GM12873 (cell line): ENCODE measurements around the gene NOSTRIN.

Experiments
- TF ChIP-seq, protein P1 (sequence below): IDR thresholded peaks from 2 replicates; pipeline ENCODE4 v1.5.1; 2012; ENCODE audit warnings: low read depth, mild to moderate bottlenecking, moderate library complexity, low read length, control low read depth; ENCODE audit not compliant: insufficient read depth; ENCODE audit errors: missing control alignments

Gene NOSTRIN

DNA sequence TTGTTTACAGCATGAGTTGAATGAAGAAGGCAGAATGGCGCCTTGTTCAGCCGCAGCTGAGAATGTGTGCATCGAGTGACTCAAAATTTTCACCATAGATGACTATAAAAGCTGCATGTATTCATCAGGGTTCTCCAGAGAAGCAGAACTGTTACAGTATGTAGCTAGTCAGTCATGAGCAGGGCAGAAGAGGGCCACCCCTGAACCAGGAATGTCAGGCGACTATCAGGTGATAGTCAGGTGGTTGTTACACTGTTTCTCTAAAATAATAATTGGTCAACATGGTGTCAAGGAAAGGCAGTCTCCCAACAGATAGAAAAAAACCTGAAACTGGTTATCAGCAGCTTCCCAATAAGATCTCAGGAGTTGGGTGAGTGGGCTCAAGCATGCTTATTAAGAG, 20.2 kb upstream of the NOSTRIN start:
- TF ChIP-seq, protein P1, sequence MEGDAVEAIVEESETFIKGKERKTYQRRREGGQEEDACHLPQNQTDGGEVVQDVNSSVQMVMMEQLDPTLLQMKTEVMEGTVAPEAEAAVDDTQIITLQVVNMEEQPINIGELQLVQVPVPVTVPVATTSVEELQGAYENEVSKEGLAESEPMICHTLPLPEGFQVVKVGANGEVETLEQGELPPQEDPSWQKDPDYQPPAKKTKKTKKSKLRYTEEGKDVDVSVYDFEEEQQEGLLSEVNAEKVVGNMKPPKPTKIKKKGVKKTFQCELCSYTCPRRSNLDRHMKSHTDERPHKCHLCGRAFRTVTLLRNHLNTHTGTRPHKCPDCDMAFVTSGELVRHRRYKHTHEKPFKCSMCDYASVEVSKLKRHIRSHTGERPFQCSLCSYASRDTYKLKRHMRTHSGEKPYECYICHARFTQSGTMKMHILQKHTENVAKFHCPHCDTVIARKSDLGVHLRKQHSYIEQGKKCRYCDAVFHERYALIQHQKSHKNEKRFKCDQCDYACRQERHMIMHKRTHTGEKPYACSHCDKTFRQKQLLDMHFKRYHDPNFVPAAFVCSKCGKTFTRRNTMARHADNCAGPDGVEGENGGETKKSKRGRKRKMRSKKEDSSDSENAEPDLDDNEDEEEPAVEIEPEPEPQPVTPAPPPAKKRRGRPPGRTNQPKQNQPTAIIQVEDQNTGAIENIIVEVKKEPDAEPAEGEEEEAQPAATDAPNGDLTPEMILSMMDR: no peak

DNA sequence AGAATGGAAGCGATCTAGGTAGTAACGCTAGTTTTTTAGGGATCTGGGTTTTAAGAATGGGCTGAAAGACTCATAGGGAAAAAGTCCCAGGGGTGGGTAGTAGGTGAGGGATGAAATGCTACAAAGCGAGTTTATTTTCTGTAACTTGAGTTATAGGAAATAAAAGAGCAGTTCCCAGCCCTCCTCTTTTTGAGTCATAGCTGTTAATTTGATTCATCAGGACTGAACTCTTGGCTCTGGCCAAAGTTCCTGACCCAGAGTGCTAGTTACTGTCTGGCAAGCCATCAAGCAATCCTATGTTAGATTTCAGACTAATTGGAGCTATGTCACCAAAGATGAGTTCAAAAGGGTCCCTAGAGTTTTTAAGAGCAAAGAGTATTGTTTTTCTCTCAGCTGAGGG, 17.4 kb upstream of the NOSTRIN start:
- TF ChIP-seq, protein P1: no peak

DNA sequence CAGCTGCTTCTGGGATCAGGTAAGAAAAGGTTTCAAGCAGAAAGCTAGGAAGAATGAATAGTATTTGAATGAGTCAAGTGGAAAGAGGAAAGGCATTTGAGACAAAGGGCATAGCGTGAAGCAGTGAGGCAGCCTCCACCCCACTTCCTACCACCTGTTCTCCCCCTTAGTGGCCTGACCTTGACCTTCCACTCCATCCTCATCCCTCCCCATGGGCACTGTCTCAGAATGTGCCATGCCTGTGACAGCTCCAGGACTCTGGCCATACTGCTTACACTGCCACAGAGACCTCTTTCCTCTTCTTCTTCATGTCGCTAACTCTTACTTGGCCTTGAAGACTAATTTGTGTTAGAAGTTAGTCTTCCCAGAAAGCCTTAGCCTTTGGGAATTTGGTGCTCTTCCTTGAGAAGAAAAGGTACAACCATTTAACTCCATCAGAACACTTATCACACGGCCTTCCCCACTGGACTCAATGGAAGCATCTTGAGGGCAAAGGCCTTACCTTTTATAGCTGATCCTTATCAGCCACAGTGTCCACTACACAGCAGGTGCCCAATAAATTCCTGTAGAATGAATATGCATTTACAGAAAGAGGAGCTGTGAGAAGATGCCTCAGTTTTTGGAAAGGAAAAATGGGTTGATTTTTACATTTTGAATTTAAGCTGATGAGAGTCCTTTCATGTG, 15.2 kb upstream of the NOSTRIN start:
- TF ChIP-seq, protein P1: no peak

DNA sequence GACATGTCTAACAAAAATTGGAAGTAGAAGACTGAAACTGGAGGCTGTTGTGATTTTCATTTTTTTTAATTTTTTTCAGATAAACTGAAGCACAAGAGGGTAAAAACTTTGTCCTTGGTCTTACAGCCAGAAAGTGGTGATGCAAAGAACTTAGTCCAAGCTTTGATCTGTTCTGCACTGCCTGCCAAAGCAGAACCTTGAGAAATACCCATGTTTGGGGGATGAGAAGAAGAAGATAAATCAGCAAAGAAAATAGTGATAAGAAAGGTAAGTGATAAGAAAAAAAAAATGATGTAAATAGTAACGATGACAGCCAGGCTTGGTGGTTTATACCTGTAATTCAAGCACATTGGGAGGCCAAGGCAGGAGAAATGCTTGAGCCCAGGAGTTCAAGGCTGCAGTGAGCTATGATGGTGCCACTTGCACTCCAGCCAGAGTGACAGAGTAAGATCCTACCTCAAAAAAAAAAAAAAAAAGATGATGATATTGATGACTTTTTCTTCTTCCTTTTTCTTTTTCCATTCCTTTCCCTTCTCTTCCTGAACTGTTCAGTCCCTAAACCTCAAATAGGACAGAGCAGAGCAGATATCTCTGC, 14.6 kb upstream of the NOSTRIN start:
- TF ChIP-seq, protein P1: no peak

DNA sequence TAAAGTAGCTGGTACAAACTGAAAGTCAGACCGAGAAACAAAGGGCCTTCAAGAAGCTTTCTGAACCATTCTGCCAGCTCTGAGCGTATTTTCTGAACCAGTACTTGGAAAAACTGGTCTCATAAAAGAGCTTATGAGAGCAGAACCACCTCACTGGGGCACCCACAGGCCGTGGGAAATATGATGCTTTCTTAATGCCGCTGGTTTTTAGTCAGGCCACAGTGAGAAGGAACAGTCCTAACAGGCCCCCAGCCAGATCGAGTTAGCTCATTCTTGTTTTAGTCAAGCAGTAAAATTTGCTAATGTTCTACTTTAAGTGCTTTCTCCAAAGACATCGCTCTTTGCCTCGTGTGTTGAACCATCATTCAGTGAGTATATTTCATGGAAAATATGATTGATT, 12.7 kb upstream of the NOSTRIN start:
- TF ChIP-seq, protein P1: no peak

DNA sequence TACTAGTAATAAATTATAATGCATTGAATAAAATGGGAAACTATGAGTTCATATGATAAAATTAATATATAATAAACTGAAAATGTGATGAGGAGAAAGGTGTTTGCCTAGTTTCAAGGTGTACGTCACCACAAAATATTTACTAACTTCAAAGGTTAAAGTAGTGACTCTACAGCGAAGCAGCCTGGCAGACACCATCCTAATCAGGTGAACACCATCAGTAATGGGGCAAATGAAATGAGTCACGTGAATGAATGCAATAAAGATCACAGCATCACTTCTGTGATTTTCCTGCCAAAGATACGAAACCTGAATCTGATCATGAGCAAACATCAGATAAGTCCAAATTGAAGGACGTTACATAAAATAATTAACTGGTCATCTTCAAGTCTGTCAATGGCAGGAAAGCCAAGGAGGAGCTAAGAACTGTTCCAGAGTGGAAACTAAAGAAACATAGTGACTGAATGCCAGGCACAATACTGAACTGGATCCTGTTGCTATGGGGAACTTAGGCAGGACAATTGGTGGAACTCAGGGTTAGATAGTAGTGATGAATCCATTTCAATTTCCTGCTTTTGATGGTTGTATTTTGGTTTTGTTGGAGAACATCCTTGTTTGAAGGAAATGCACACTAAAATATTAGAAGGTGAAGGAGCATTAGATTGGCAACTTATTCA, 12.1 kb upstream of the NOSTRIN start:
- TF ChIP-seq, protein P1: no peak

DNA sequence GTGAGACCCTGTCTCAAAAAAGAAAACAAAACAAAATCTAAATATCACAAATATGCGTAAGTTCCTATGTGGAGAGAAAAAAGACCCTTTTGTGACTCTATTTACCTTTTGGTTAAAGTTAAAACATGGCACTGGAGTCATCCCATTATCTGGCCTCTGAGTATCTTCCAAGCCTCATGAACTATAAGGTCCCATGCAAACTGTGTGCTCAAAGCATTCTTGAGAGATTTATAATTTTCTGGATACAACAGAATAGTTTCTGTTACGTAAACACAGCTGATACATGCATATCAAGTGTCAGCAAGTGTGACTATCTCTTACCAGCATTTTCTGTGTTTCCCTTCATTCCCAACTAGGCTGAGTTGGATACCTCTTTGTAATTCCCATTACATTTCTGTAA, 8.8 kb upstream of the NOSTRIN start:
- TF ChIP-seq, protein P1: no peak
